CD14-positive monocyte (primary cell): Measurements from ENCODE around the gene MAP3K19. TPM values are rescaled to one million over a fixed set of nuclear protein-coding genes. Genes with fewer than 3 reads are reported as not detected.

Source experiments
- DNase-seq, 3 donors: peaks; one replicate each; pipeline ENCODE4 v3.0.0-alpha.2; 2011 to 2022
- H2AFZ ChIP-seq: 2 replicates; pipeline ENCODE4 v1.6.0; 2012; ENCODE audit warnings: mild to moderate bottlenecking, low read depth, low read length, inconsistent platforms; ENCODE audit not compliant: insufficient read depth, poor library complexity, severe bottlenecking
- H3K27ac ChIP-seq, 2 donors: 1 replicate in 1 of 2; 2 replicates in 1 of 2; pipeline ENCODE4 v1.5.1; 2012 to 2013; ENCODE audit warnings: low read length in 2 of 2, control low read depth in 1 of 2, inconsistent platforms in 1 of 2, low read depth in 1 of 2, mild to moderate bottlenecking in 1 of 2
- H3K27me3 ChIP-seq, 2 donors: one replicate each; pipeline versions ENCODE4 v1.6.0 to v1.6.1; 2011 to 2013; ENCODE audit warnings: low read length in 2 of 2; ENCODE audit not compliant: control insufficient read depth in 2 of 2, insufficient read depth in 2 of 2
- H3K36me3 ChIP-seq, 2 donors: replicated peaks in 1 of 2; 1 replicate in 1 of 2; 2 replicates in 1 of 2; pipeline versions ENCODE4 v1.5.1 to v1.6.1; 2012 to 2013; ENCODE audit warnings: low read length in 2 of 2, control low read depth in 1 of 2, inconsistent platforms in 1 of 2, mild to moderate bottlenecking in 1 of 2; ENCODE audit not compliant: insufficient read depth in 2 of 2, control insufficient read depth in 1 of 2
- H3K4me1 ChIP-seq, 2 donors: 1 replicate in 1 of 2; 2 replicates in 1 of 2; pipeline versions ENCODE4 v1.5.1 to v1.6.1; 2012 to 2013; ENCODE audit warnings: low read length in 2 of 2, control low read depth in 1 of 2, inconsistent platforms in 1 of 2, mild to moderate bottlenecking in 1 of 2, moderate library complexity in 1 of 2; ENCODE audit not compliant: insufficient read depth in 2 of 2, control insufficient read depth in 1 of 2
- H3K4me2 ChIP-seq: replicated peaks from 2 replicates; pipeline ENCODE3; 2012; ENCODE audit warnings: low read length, moderate library complexity, mild to moderate bottlenecking; ENCODE audit not compliant: poor library complexity, severe bottlenecking; ENCODE audit errors: extremely low read depth
- H3K4me3 ChIP-seq, 3 experiments: fragments of 200-600 bp in 1 of 3; sonication (generic) in 1 of 3; replicated peaks in 1 of 3; 1 replicate in 2 of 3; 2 replicates in 1 of 3; pipeline ENCODE4 v1.5.1; 2011 to 2013; ENCODE audit warnings: low read length in 3 of 3, mild to moderate bottlenecking in 3 of 3, control low read depth in 2 of 3, low read depth in 2 of 3, inconsistent platforms in 1 of 3, moderate library complexity in 1 of 3
- H3K79me2 ChIP-seq: 2 replicates; pipeline ENCODE4 v1.6.0; 2012; ENCODE audit warnings: mild to moderate bottlenecking, control low read depth, inconsistent platforms, low read length, moderate library complexity; ENCODE audit not compliant: insufficient read depth
- H3K9ac ChIP-seq: 2 replicates; pipeline ENCODE4 v1.6.0; 2017; ENCODE audit warnings: low read length, mild to moderate bottlenecking; ENCODE audit not compliant: insufficient read depth, poor library complexity, severe bottlenecking
- H3K9me3 ChIP-seq, 2 donors: replicated peaks in 1 of 2; 1 replicate in 1 of 2; 2 replicates in 1 of 2; pipeline versions ENCODE4 v1.5.1 to v1.6.1; 2012 to 2013; ENCODE audit warnings: low read length in 2 of 2, control low read depth in 1 of 2; ENCODE audit not compliant: control insufficient read depth in 1 of 2, insufficient read depth in 1 of 2
- H4K20me1 ChIP-seq: 2 replicates; pipeline ENCODE4 v1.6.0; 2012; ENCODE audit warnings: mild to moderate bottlenecking, low read length, control low read depth, moderate library complexity; ENCODE audit not compliant: insufficient read depth
- H3K27ac Mint-ChIP-seq, 7 donors: one replicate each; pipeline ENCODE4 v1.8.0; 2020; ENCODE audit warnings: mild to moderate bottlenecking in 7 of 7, mixed read lengths in 7 of 7, moderate library complexity in 6 of 7, inconsistent platforms in 2 of 7
- H3K27me3 Mint-ChIP-seq, 3 donors: one replicate each; pipeline ENCODE4 v1.8.0; 2021 to 2022; ENCODE audit warnings: low read depth in 3 of 3, mild to moderate bottlenecking in 3 of 3, mixed read lengths in 3 of 3, moderate library complexity in 3 of 3, inconsistent platforms in 1 of 3
- H3K36me3 Mint-ChIP-seq, 2 donors: one replicate each; pipeline ENCODE4 v1.8.0; 2020; ENCODE audit warnings: mixed read lengths in 2 of 2, inconsistent platforms in 1 of 2, mild to moderate bottlenecking in 1 of 2
- H3K4me1 Mint-ChIP-seq: one replicate; pipeline ENCODE4 v1.8.0; 2020; ENCODE audit warnings: mild to moderate bottlenecking, mixed read lengths
- H3K4me3 Mint-ChIP-seq, 2 donors: one replicate each; pipeline ENCODE4 v1.8.0; 2020; ENCODE audit warnings: mild to moderate bottlenecking in 2 of 2, mixed read lengths in 2 of 2, moderate library complexity in 1 of 2
- H3K9me3 Mint-ChIP-seq, 7 donors: one replicate each; pipeline ENCODE4 v1.8.0; 2020 to 2022; ENCODE audit warnings: mixed read lengths in 7 of 7, mild to moderate bottlenecking in 6 of 7, moderate library complexity in 6 of 7, inconsistent platforms in 2 of 7
- whole genome bisulfite sequencing: methylation state at CpG from one replicate; pipeline ENCODE4 v1.1.5; 2013; ENCODE audit warnings: missing lambda C conversion rate; ENCODE audit not compliant: insufficient coverage; 5-methylcytosine and 5-hydroxymethylcytosine counted together
- intact Hi-C, 2 donors: fragments of 100-400 bp; cut with micrococcal nuclease; formaldehyde crosslinking; loops; one replicate each; pipeline versions ENCODE4 v1.15.0 to v1.15.1; 2023
- polyA plus RNA-seq, 3 donors: library from polyadenylated mRNA; depleted of rRNA in 1 of 3; unstranded in 2 of 3; stranded (reverse) in 1 of 3; fragments of 300-500 nt in 2 of 3; fragments of >200 nt in 1 of 3; fragmentation: Illumina TruSeq in 2 of 3; gene quantifications; 1 replicate in 2 of 3; 2 replicates in 1 of 3; pipeline ENCODE4 v1.2.3, GENCODE V29; 2012 to 2021
- TF ChIP-seq, protein P1 (sequence below): fragments of 200-600 bp; IDR thresholded peaks from one replicate; pipeline ENCODE4 v1.8.0; 2022; ENCODE audit warnings: antibody characterized with exemption, mild to moderate bottlenecking

MAP3K19 gene
- polyA plus RNA-seq, 3 donors: not detected

DNA sequence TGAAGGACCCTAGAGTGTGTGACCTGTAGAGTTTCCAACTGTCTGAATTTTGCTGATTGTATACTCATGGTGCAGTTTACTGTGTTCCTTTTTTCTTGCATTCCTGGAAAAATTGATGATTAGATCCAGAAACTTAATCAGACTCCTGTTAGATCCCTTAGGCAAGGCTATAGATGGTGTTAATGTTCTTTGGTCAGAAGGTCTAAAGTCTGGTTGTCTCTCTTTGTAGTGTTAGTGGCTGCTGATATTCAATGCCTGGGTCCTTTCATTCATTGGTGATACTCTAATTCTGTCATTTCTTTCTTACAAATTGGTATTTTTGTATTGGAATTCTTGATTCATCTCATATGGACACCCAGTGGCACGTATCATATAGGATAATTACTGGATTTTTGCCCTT lies 122.3 kb downstream of the MAP3K19 start:
- H3K36me3 Mint-ChIP-seq: peaks cover 11 to 32% of the 10 kb centered on the region in 2 donors
- peaks cover 99% of the 10 kb centered on the region for H4K20me1 ChIP-seq
- H3K4me1 Mint-ChIP-seq: peaks cover 45% of the 10 kb centered on the region

DNA sequence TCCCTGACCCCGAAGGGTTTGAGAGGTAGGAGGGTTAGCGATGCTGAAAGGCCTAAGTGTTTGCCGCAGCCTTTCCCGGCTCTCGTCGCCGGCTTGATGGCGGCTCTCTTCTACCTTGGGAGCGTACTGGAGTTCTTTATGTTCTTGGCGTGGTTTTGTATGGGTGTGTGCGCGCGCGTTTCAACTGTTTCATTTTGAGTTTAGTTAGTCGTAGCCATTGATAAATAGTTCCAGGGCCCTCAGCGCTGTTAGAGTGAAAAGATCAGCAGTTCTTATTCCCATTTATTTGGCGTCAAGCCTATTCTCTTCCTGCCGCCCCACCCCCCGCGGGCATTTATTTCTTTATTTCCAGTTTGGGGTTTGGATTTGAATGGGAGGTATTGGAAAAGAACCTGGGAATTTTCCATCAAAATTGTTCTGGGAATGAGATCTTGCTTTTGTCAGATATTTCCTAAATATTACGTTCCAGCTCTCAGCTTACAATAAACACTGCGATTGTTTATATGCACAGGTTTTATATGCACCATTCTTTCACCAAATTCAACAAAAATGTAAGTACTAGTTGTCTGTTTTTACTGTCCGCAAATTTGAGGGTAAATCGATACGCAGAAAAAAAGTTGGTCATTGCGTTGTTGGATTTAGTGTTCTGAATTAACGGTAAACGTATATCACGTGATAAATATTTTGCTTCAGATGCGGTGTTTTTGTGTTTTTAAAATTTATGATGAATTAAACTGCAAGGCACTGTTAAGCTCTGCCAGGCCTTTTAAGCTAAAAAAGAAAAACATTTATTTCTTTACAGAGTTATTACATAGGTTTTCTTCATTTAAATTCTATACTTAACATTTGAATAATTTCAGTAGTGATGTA lies 127.7 kb downstream of the MAP3K19 start:
- peak overlapping the region; percentile 97 to 98 for H3K27ac ChIP-seq
- H3K9ac ChIP-seq: peak overlapping the region; percentile 95
- H3K36me3 ChIP-seq: peaks cover 10 to 14% of the 10 kb centered on the region in 2 donors
- H3K4me1 ChIP-seq: peaks cover 24 to 46% of the 10 kb centered on the region in 2 donors
- H3K4me3 ChIP-seq: peak overlapping the region; percentile 71 to 95 (median 92)
- H3K9me3 ChIP-seq: no peaks in the 10 kb centered on the region
- intact Hi-C loops: loop anchor here (2.0 to 10.0 kb wide), 7 partner anchors 125 to 821 kb away; partner anchors contain the start of genes R3HDM1 (in 2 of the 2), ZRANB3 (in 2 of the 2), MAP3K19 (in 1 of the 2) and RAB3GAP1 (in 1 of the 2)
- peaks cover 30% of the 10 kb centered on the region for H3K4me1 Mint-ChIP-seq
- 2% methylated on average over 13 of the region's 30 CpGs for WGBS
- H4K20me1 ChIP-seq: peaks cover 52% of the 10 kb centered on the region
- H3K4me2 ChIP-seq: peak overlapping the region; percentile 90
- H3K27me3 Mint-ChIP-seq: peaks cover 0 to 1% (median 0%) of the 10 kb centered on the region in 3 donors
- H3K27ac Mint-ChIP-seq: peak overlapping the region; percentile 96 to 99 (median 99)
- TF ChIP-seq, protein P1, sequence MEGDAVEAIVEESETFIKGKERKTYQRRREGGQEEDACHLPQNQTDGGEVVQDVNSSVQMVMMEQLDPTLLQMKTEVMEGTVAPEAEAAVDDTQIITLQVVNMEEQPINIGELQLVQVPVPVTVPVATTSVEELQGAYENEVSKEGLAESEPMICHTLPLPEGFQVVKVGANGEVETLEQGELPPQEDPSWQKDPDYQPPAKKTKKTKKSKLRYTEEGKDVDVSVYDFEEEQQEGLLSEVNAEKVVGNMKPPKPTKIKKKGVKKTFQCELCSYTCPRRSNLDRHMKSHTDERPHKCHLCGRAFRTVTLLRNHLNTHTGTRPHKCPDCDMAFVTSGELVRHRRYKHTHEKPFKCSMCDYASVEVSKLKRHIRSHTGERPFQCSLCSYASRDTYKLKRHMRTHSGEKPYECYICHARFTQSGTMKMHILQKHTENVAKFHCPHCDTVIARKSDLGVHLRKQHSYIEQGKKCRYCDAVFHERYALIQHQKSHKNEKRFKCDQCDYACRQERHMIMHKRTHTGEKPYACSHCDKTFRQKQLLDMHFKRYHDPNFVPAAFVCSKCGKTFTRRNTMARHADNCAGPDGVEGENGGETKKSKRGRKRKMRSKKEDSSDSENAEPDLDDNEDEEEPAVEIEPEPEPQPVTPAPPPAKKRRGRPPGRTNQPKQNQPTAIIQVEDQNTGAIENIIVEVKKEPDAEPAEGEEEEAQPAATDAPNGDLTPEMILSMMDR: no peak
- H3K9me3 Mint-ChIP-seq: peaks cover 0 to 2% (median 0%) of the 10 kb centered on the region in 7 donors
- H2AFZ ChIP-seq: peak overlapping the region; percentile 90
- peaks cover 68% of the 10 kb centered on the region for H3K79me2 ChIP-seq
- H3K27me3 ChIP-seq: no peaks in the 10 kb centered on the region
- H3K4me3 Mint-ChIP-seq: peak overlapping the region; percentile 98
- H3K36me3 Mint-ChIP-seq: peaks cover 5 to 13% of the 10 kb centered on the region in 2 donors
- peak in 1 of 3 donors; percentile 20 for DNase-seq

More for the DNA sequence above, 122.3 kb downstream of the MAP3K19 start:
- no peaks in the 10 kb centered on the region for H3K9me3 Mint-ChIP-seq
- TF ChIP-seq, protein P1: no peak
- no peaks in the 10 kb centered on the region for H3K27me3 ChIP-seq
- WGBS: no CpG with 5 or more reads among the region's 1 CpG
- no peak overlapping the region for H3K4me3 ChIP-seq
- no peak for DNase-seq
- no peak overlapping the region for H3K4me3 Mint-ChIP-seq
- H3K79me2 ChIP-seq: peaks cover 100% of the 10 kb centered on the region
- H3K36me3 ChIP-seq: peaks cover 14 to 43% of the 10 kb centered on the region in 2 donors
- no peaks in the 10 kb centered on the region for H3K9me3 ChIP-seq
- no peak overlapping the region for H3K4me2 ChIP-seq
- no peak overlapping the region for H3K27ac ChIP-seq
- no peaks in the 10 kb centered on the region for H3K27me3 Mint-ChIP-seq
- intact Hi-C loops: loop anchor here in 1 of 2 donors (10.0 kb wide), 1 partner anchor 120 kb away; the partner anchor contains the start of gene MAP3K19
- H2AFZ ChIP-seq: no peak overlapping the region
- H3K9ac ChIP-seq: no peak overlapping the region
- peak overlapping the region in 1 of 7 donors; percentile 55 for H3K27ac Mint-ChIP-seq
- peaks cover 11 to 30% of the 10 kb centered on the region in 2 donors for H3K4me1 ChIP-seq
